SHP77 treated with DMSO at 0.1 percent for 48 hours (cell line): ENCODE results near the gene LPAR3.
A peak's percentile ranks its signal among the peaks of the same experiment; 100 is the strongest.
"Not testable (repeated sequence)": the region's sequence is repeated elsewhere in the genome, so short reads cannot be mapped to it uniquely, and the experiment has no call there.

Source experiments
- DNase-seq: peaks from one replicate; lab custom pipeline; 2025; lab: John Stamatoyannopoulos, UW

The LPAR3 gene

GRCh38 chr1:84892705-84893618 is at the start of gene LPAR3:
Gene LPAR3, minus strand, starts transcription at chr1:84893206. Its CDS starts 27,086 bp downstream, at chr1:84866120.
- DNase-seq, result no peak

GRCh38 chr1:84941843-84942242 is 48.8 kb upstream of the LPAR3 start:
- no peak for DNase-seq

- DNase-seq, result no peak
Observed at GRCh38 chr1:84940481-84940880, 47.5 kb upstream of the LPAR3 start.

GRCh38 chr1:84939761-84940160 is 46.8 kb upstream of the LPAR3 start:
- no peak for DNase-seq

GRCh38 chr1:84939151-84939550 is 46.1 kb upstream of the LPAR3 start:
- no peak for DNase-seq

GRCh38 chr1:84936116-84936810 is 43.3 kb upstream of the LPAR3 start:
- DNase-seq, result peak; percentile 28

- DNase-seq, result no peak
Observed at GRCh38 chr1:84933011-84933611, 40.1 kb upstream of the LPAR3 start.

- no peak for DNase-seq
Observed at GRCh38 chr1:84930831-84931230, 37.8 kb upstream of the LPAR3 start.

- DNase-seq, result no peak
Observed at GRCh38 chr1:84930329-84930728, 37.3 kb upstream of the LPAR3 start.

- DNase-seq, result no peak
Observed at GRCh38 chr1:84929581-84929980, 36.6 kb upstream of the LPAR3 start.

- DNase-seq, result no peak
Observed at GRCh38 chr1:84928979-84929378, 36.0 kb upstream of the LPAR3 start.

GRCh38 chr1:84923317-84923716 is 30.3 kb upstream of the LPAR3 start:
- no peak for DNase-seq

- DNase-seq, result no peak
Observed at GRCh38 chr1:84920159-84920558, 27.2 kb upstream of the LPAR3 start.

- DNase-seq, result no peak
Observed at GRCh38 chr1:84919461-84919970, 26.5 kb upstream of the LPAR3 start.

- no peak for DNase-seq
Observed at GRCh38 chr1:84918726-84919336, 25.8 kb upstream of the LPAR3 start.

- DNase-seq, result no peak
Observed at GRCh38 chr1:84916897-84917296, 23.9 kb upstream of the LPAR3 start.

GRCh38 chr1:84913555-84913892 is 20.5 kb upstream of the LPAR3 start:
- DNase-seq, result no peak

- no peak for DNase-seq
Observed at GRCh38 chr1:84912726-84913554, 19.9 kb upstream of the LPAR3 start.

GRCh38 chr1:84908746-84909464 is 15.9 kb upstream of the LPAR3 start:
- DNase-seq, result not testable (repeated sequence)

- no peak for DNase-seq
Observed at GRCh38 chr1:84907095-84907827, 14.3 kb upstream of the LPAR3 start.
